Fibroblast of pulmonary artery (primary cell): ENCODE measurements around the gene UBE2D3.

Source experiments
- DNase-seq: peaks from one replicate; pipeline ENCODE4 v3.0.0-alpha.2; 2010; ENCODE audit warnings: low read depth
- H3K4me3 ChIP-seq: replicated peaks from 2 replicates; pipeline ENCODE4 v1.5.1; 2011; ENCODE audit warnings: low read depth, mild to moderate bottlenecking, control low read depth, low read length, moderate library complexity
- CTCF ChIP-seq: IDR thresholded peaks from 2 replicates; pipeline ENCODE4 v1.5.1; 2011; ENCODE audit warnings: mild to moderate bottlenecking, control low read depth, low read length, inconsistent platforms; ENCODE audit errors: missing control alignments

UBE2D3 gene

GRCh38 chr4:102789317-102789717 is 38.0 kb downstream of the UBE2D3 start:
- TF ChIP-seq CTCF: no peak
- peak; percentile 88 for DNase-seq
- no peak overlapping the region for H3K4me3 ChIP-seq

- no peak for DNase-seq
- no peak overlapping the region for H3K4me3 ChIP-seq
- TF ChIP-seq CTCF: no peak
Measured at GRCh38 chr4:102787944-102788343, 39.4 kb downstream of the UBE2D3 start.

- no peak overlapping the region for H3K4me3 ChIP-seq
- no peak for TF ChIP-seq CTCF
- DNase-seq: peak; percentile 79
Measured at GRCh38 chr4:102787096-102787881, 40.1 kb downstream of the UBE2D3 start.

- no peak for DNase-seq
- no peak for TF ChIP-seq CTCF
- H3K4me3 ChIP-seq: no peak overlapping the region
Measured at GRCh38 chr4:102786279-102786678, 41.1 kb downstream of the UBE2D3 start.

GRCh38 chr4:102783006-102783405 is 44.3 kb downstream of the UBE2D3 start:
- DNase-seq: no peak
- TF ChIP-seq CTCF: no peak
- no peak overlapping the region for H3K4me3 ChIP-seq

- no peak overlapping the region for H3K4me3 ChIP-seq
- no peak for TF ChIP-seq CTCF
- DNase-seq: no peak
Measured at GRCh38 chr4:102781570-102781969, 45.8 kb downstream of the UBE2D3 start.
